ENCODE data around the gene CDADC1.
"Not testable (repeated sequence)": the region's sequence is repeated elsewhere in the genome, so short reads cannot be mapped to it uniquely, and the experiment has no call there.

CDADC1 gene

GRCh38 chr13:49292742-49293486 lies 45.2 kb downstream of the CDADC1 start:
- no peak overlapping the region for H3K4me3 ChIP-seq (ENCODE audit: low read depth, low read length)

GRCh38 chr13:49294723-49295122 lies 47.0 kb downstream of the CDADC1 start:
- H3K4me3 ChIP-seq (ENCODE audit: low read depth, low read length): not testable (repeated sequence)

- H3K4me3 ChIP-seq (ENCODE audit: low read depth, low read length): no peak overlapping the region
These were observed 47.5 kb downstream of the CDADC1 start for GRCh38 chr13:49295244-49295643.

- H3K4me3 ChIP-seq (ENCODE audit: low read depth, low read length): no peak overlapping the region
These were observed 48.9 kb downstream of the CDADC1 start for GRCh38 chr13:49296659-49297058.

- H3K4me3 ChIP-seq (ENCODE audit: low read depth, low read length): no peak overlapping the region
These were observed 49.6 kb downstream of the CDADC1 start for GRCh38 chr13:49297338-49297737.

- no peak overlapping the region for H3K4me3 ChIP-seq (ENCODE audit: low read depth, low read length)
These were observed 50.7 kb downstream of the CDADC1 start for GRCh38 chr13:49298416-49298815.

GRCh38 chr13:49298903-49299605 lies 51.3 kb downstream of the CDADC1 start:
- H3K4me3 ChIP-seq (ENCODE audit: low read depth, low read length): no peak overlapping the region

- H3K4me3 ChIP-seq (ENCODE audit: low read depth, low read length): no peak overlapping the region
These were observed 52.6 kb downstream of the CDADC1 start for GRCh38 chr13:49300276-49300675.

GRCh38 chr13:49300739-49301589 lies 53.2 kb downstream of the CDADC1 start:
- H3K4me3 ChIP-seq (ENCODE audit: low read depth, low read length): no peak overlapping the region

- H3K4me3 ChIP-seq (ENCODE audit: low read depth, low read length): no peak overlapping the region
These were observed 54.5 kb downstream of the CDADC1 start for GRCh38 chr13:49302222-49302621.

GRCh38 chr13:49302817-49303216 lies 55.1 kb downstream of the CDADC1 start:
- no peak overlapping the region for H3K4me3 ChIP-seq (ENCODE audit: low read depth, low read length)

GRCh38 chr13:49303533-49304252 lies 56.0 kb downstream of the CDADC1 start:
- H3K4me3 ChIP-seq (ENCODE audit: low read depth, low read length): no peak overlapping the region

GRCh38 chr13:49304356-49304755 lies 56.6 kb downstream of the CDADC1 start:
- no peak overlapping the region for H3K4me3 ChIP-seq (ENCODE audit: low read depth, low read length)

- no peak overlapping the region for H3K4me3 ChIP-seq (ENCODE audit: low read depth, low read length)
These were observed 57.3 kb downstream of the CDADC1 start for GRCh38 chr13:49304763-49305700.

GRCh38 chr13:49305792-49306425 lies 58.2 kb downstream of the CDADC1 start:
- no peak overlapping the region for H3K4me3 ChIP-seq (ENCODE audit: low read depth, low read length)

GRCh38 chr13:49307365-49307764 lies 59.6 kb downstream of the CDADC1 start:
- no peak overlapping the region for H3K4me3 ChIP-seq (ENCODE audit: low read depth, low read length)

- no peak overlapping the region for H3K4me3 ChIP-seq (ENCODE audit: low read depth, low read length)
These were observed 60.6 kb downstream of the CDADC1 start for GRCh38 chr13:49308097-49308875.

GRCh38 chr13:49308921-49309408 lies 61.2 kb downstream of the CDADC1 start:
- no peak overlapping the region for H3K4me3 ChIP-seq (ENCODE audit: low read depth, low read length)

Measured in iPS-11a (cell line).